ENCODE results near the gene PIK3CA.
A peak's percentile ranks its signal among the peaks of the same experiment; 100 is the strongest.
"Not testable (repeated sequence)": the region's sequence is repeated elsewhere in the genome, so short reads cannot be mapped to it uniquely, and the experiment has no call there.

Gene PIK3CA

GRCh38 chr3:179259959-179260756 is 112.0 kb downstream of the PIK3CA start:
- not testable (repeated sequence) for ATAC-seq, H3K27ac Mint-ChIP-seq, H3K27me3 Mint-ChIP-seq, H3K9me3 Mint-ChIP-seq, H3K4me1 Mint-ChIP-seq, DNase-seq
- peak overlapping the region; percentile 66 to 77 for H3K4me3 Mint-ChIP-seq

DNA sequence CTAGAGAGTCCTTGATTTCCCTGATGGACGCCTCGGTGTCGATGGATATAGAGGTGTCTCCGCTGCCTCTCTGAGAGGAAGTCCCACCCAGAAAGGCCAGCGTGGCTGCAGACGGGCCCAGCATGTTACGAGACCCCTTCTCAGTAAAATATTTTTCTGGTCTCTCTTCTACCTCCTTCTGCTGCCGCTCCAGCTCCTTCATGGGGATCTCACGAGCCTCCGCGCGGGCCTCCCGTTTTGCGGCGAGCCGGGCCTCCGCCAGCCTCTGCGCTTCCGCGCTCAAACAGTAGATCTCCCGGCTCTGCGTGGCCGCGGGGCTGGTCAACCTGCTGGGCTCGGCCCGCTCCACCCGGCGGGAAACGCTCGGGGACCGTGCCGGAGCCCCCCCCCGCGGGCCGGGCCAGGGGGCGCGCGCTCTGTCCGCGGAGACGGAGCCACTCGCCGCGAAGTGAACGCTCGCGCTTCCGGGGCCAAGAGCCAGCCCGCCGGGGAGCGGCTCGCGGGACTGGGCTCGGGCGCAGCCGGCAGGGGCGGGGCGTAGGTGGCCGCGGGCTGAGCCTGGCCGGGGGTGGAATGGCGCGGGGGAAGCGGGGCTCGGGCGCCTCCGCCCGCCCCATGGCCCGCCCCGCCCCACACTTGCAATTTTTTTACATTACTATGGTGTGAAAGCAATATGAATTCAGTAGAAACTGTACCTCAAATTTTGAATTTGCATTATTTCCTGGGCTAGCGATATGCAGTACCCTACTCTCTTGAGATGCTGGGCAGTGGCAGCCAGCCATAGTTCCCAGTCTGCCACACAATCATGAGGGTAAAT is 113.0 kb downstream of the PIK3CA start:
- ATAC-seq: peak; percentile 96
- Mint-ChIP-seq H3K27ac (no peak overlapping the region), H3K27me3 (peaks cover 18% of the 10 kb centered on the region), H3K4me3 (peak overlapping the region; percentile 74 to 77), H3K4me1 (peaks cover 9% of the 10 kb centered on the region), H3K9me3 (no peaks in the 10 kb centered on the region)
- DNase-seq: peak; percentile 72 to 74

- peaks cover 33% of the 10 kb centered on the region for H3K27me3 Mint-ChIP-seq
- DNase-seq: no peak
- H3K4me1 Mint-ChIP-seq: peaks cover 9% of the 10 kb centered on the region
- no peak overlapping the region for H3K27ac Mint-ChIP-seq
- H3K9me3 Mint-ChIP-seq: no peaks in the 10 kb centered on the region
- ATAC-seq: no peak
- no peak overlapping the region for H3K4me3 Mint-ChIP-seq
Observed at GRCh38 chr3:179263134-179263533, 115.0 kb downstream of the PIK3CA start.

DNA sequence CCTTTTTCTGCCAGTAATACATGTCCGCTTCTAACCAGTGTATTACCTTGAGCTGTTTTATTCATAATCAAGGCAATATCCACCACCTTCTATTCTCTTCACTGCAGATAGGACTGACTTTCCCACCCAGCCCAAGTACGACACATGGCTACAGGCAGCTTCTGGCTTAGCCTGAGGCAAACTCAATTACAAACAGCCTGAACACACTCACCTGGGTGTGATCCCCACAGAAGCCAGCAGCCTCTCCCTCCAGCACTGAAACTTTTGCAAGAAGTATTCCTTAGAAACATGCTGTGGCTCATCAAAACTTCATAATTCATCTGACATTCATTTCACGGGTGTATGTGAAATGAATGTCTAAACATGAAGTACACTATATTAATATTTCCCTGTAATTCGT is 116.3 kb downstream of the PIK3CA start:
- Mint-ChIP-seq H3K4me3 (no peak overlapping the region), H3K9me3 (no peaks in the 10 kb centered on the region)

GRCh38 chr3:179265092-179265491 is 116.9 kb downstream of the PIK3CA start:
- no peaks in the 10 kb centered on the region for H3K9me3 Mint-ChIP-seq
- H3K4me1 Mint-ChIP-seq: peaks cover 9% of the 10 kb centered on the region
- peaks cover 38% of the 10 kb centered on the region for H3K27me3 Mint-ChIP-seq
- ATAC-seq (no peak), DNase-seq (no peak)
- H3K4me3 Mint-ChIP-seq: no peak overlapping the region
- peak overlapping the region in 1 of 2 donors; percentile 42 for H3K27ac Mint-ChIP-seq

More for the DNA sequence above, 116.3 kb downstream of the PIK3CA start:
- Mint-ChIP-seq H3K27me3 (peaks cover 38% of the 10 kb centered on the region), H3K4me1 (peaks cover 9% of the 10 kb centered on the region), H3K27ac (no peak overlapping the region)
- DNase-seq: no peak
- ATAC-seq: no peak

DNA sequence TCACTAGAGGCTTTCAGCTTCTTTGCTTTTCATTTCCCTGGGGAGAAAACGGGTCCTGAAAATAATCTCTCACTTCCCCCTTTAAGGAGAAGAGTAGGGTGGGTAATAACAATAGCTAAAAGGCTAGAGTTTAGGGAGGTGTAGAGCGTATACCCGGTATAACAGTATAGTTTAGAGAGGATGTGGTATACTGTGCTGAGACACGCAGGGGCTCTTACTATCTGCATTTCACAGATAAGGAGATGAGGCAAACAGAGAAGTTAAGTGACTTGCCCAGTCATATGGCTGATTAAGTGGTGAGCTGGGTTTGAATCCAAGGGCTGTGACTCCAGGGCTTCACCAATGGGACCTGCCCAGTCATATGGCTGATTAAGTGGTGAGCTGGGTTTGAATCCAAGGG is 117.7 kb downstream of the PIK3CA start:
- Mint-ChIP-seq H3K27me3 (peaks cover 32% of the 10 kb centered on the region), H3K4me1 (peaks cover 2% of the 10 kb centered on the region), H3K4me3 (no peak overlapping the region), H3K9me3 (no peaks in the 10 kb centered on the region), H3K27ac (no peak overlapping the region)
- DNase-seq (no peak), ATAC-seq (peak; percentile 48)

DNA sequence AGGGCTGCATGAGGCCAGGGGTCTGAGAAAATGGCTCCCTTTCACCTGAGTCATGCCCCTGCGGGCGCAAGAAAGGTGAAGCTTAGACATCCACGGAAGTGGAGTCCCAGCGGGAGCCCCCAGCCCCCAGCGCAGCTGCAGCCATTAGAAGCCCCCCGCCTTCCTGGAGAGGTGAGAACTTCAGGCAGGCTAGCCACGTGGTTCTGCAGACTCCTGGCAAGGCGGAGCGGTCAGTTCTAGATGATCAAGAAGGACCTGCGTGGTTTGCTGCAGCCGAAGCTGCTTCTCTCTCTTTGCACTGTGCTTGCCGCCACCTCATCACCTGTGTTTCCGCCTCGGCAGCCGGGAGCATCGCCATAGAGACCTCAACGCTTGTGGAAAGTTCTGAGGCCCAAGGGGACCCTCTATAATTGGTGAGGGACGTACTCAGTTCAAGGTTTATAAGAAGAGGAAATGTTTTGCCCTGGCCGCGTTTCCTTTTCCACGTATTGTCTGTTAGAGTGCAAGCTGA is 118.6 kb downstream of the PIK3CA start:
- ATAC-seq (no peak), DNase-seq (no peak)
- no peaks in the 10 kb centered on the region for H3K4me1 Mint-ChIP-seq
- no peaks in the 10 kb centered on the region for H3K9me3 Mint-ChIP-seq
- H3K27ac Mint-ChIP-seq: no peak overlapping the region
- peaks cover 32% of the 10 kb centered on the region for H3K27me3 Mint-ChIP-seq
- H3K4me3 Mint-ChIP-seq: no peak overlapping the region

GRCh38 chr3:179268400-179269051 is 120.4 kb downstream of the PIK3CA start:
- no peak for ATAC-seq
- Mint-ChIP-seq H3K27me3 (peaks cover 32% of the 10 kb centered on the region), H3K4me3 (no peak overlapping the region)

DNA sequence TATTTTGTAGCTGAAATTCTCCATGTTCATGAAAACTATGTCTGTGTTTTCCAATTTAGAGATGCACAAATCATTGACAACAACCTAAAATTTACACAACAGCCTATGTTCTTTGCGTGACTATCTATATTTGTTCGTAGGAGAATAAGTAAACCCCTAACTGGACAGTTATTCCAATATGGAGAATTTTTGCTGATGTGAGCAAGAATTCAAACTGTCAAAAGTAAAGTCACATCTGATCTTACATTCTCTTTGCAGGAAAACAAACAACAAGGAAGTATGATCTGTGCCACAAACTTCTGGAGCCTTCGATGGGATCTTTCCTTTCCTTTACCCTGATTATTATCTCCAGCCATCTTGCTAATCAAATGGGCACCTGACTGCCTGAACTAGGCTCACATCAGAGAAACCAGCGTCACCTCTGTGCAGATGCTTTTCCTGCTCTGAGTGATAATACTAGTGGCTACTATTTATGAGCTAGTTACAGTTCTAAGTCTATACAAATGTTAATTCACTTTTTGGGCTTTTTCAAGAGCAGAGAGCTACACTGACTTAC is 121.1 kb downstream of the PIK3CA start:
- H3K4me3 Mint-ChIP-seq: no peak overlapping the region
- peaks cover 32% of the 10 kb centered on the region for H3K27me3 Mint-ChIP-seq
- ATAC-seq (no peak), DNase-seq (no peak)
- H3K9me3 Mint-ChIP-seq: no peaks in the 10 kb centered on the region
- H3K4me1 Mint-ChIP-seq: no peaks in the 10 kb centered on the region
- H3K27ac Mint-ChIP-seq: no peak overlapping the region

More at GRCh38 chr3:179268400-179269051, 120.4 kb downstream of the PIK3CA start:
- Mint-ChIP-seq H3K27ac (no peak overlapping the region), H3K9me3 (no peaks in the 10 kb centered on the region), H3K4me1 (no peaks in the 10 kb centered on the region)
- DNase-seq: no peak

- Mint-ChIP-seq H3K27ac (no peak overlapping the region), H3K4me3 (no peak overlapping the region), H3K9me3 (no peaks in the 10 kb centered on the region), H3K27me3 (peaks cover 10% of the 10 kb centered on the region), H3K4me1 (no peaks in the 10 kb centered on the region)
- DNase-seq: no peak
- ATAC-seq: no peak
Observed at GRCh38 chr3:179272385-179272784, 124.2 kb downstream of the PIK3CA start.

- DNase-seq, H3K27me3 Mint-ChIP-seq, H3K9me3 Mint-ChIP-seq, H3K27ac Mint-ChIP-seq, ATAC-seq, H3K4me3 Mint-ChIP-seq, H3K4me1 Mint-ChIP-seq: not testable (repeated sequence)
Observed at GRCh38 chr3:179274434-179274833, 126.3 kb downstream of the PIK3CA start.

GRCh38 chr3:179276001-179276400 is 127.8 kb downstream of the PIK3CA start:
- Mint-ChIP-seq H3K4me1 (peaks cover 6% of the 10 kb centered on the region), H3K27ac (no peak overlapping the region), H3K9me3 (no peaks in the 10 kb centered on the region), H3K27me3 (peaks cover 6% of the 10 kb centered on the region), H3K4me3 (no peak overlapping the region)
- DNase-seq (no peak), ATAC-seq (no peak)

- Mint-ChIP-seq H3K9me3 (no peaks in the 10 kb centered on the region), H3K4me3 (no peak overlapping the region), H3K27me3 (peaks cover 6% of the 10 kb centered on the region), H3K27ac (no peak overlapping the region), H3K4me1 (peaks cover 6% of the 10 kb centered on the region)
- no peak for DNase-seq
- no peak for ATAC-seq
Observed at GRCh38 chr3:179276743-179277142, 128.6 kb downstream of the PIK3CA start.

DNA sequence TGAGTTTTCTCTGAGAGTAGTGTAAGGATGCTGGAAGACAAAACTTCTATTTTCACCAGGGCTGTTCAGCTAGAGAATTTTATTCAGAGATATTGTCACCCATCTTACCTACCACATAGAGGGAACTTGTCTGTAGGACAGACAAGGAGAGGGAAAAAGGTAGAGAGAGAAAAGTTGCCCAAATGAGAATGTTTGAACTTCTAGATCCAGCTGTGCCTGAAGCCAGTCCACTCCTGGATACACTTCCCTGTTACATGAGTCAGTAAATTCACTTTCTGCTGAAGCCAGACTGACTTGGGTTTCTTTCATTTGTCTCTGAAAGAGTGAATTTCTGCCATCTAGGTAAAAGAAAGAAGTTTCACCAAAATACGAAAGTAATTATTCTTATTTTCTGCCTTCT is 130.0 kb downstream of the PIK3CA start:
- H3K4me3 Mint-ChIP-seq: no peak overlapping the region
- no peaks in the 10 kb centered on the region for H3K9me3 Mint-ChIP-seq
- DNase-seq: no peak
- H3K27ac Mint-ChIP-seq: no peak overlapping the region
- H3K27me3 Mint-ChIP-seq: peaks cover 11% of the 10 kb centered on the region
- ATAC-seq: no peak
- H3K4me1 Mint-ChIP-seq: peaks cover 6% of the 10 kb centered on the region

GRCh38 chr3:179278932-179279693 is 131.0 kb downstream of the PIK3CA start:
- H3K9me3 Mint-ChIP-seq: no peaks in the 10 kb centered on the region
- no peak overlapping the region for H3K4me3 Mint-ChIP-seq
- no peak for DNase-seq
- H3K27ac Mint-ChIP-seq: no peak overlapping the region
- H3K27me3 Mint-ChIP-seq: peaks cover 13% of the 10 kb centered on the region
- peaks cover 6% of the 10 kb centered on the region for H3K4me1 Mint-ChIP-seq
- no peak for ATAC-seq
